HUES6 (cell line): ENCODE results near the gene TLL1.

ENCODE experiments used
- H3K27ac ChIP-seq: 2 replicates; pipeline ENCODE4 v1.7.0; 2013; ENCODE audit warnings: low read depth, mild to moderate bottlenecking, low read length, inconsistent platforms
- H3K27me3 ChIP-seq: 2 replicates; pipeline ENCODE4 v1.6.1; 2013; ENCODE audit warnings: low read length; ENCODE audit not compliant: control insufficient read depth, insufficient read depth
- H3K36me3 ChIP-seq: 2 replicates; pipeline ENCODE4 v1.6.1; 2013; ENCODE audit warnings: low read length; ENCODE audit not compliant: control insufficient read depth, insufficient read depth
- H3K4me1 ChIP-seq: 2 replicates; pipeline ENCODE4 v1.6.1; 2013; ENCODE audit warnings: low read length; ENCODE audit not compliant: control insufficient read depth, insufficient read depth
- H3K4me3 ChIP-seq: 2 replicates; pipeline ENCODE4 v1.5.1; 2013; ENCODE audit warnings: low read depth, low read length
- H3K9ac ChIP-seq: one replicate; pipeline ENCODE4 v1.6.1; 2013; ENCODE audit warnings: mild to moderate bottlenecking, low read length
- H3K9me3 ChIP-seq: 2 replicates; pipeline ENCODE4 v1.6.1; 2013; ENCODE audit warnings: low read depth, low read length; ENCODE audit not compliant: control insufficient read depth, insufficient read depth

Gene TLL1

DNA sequence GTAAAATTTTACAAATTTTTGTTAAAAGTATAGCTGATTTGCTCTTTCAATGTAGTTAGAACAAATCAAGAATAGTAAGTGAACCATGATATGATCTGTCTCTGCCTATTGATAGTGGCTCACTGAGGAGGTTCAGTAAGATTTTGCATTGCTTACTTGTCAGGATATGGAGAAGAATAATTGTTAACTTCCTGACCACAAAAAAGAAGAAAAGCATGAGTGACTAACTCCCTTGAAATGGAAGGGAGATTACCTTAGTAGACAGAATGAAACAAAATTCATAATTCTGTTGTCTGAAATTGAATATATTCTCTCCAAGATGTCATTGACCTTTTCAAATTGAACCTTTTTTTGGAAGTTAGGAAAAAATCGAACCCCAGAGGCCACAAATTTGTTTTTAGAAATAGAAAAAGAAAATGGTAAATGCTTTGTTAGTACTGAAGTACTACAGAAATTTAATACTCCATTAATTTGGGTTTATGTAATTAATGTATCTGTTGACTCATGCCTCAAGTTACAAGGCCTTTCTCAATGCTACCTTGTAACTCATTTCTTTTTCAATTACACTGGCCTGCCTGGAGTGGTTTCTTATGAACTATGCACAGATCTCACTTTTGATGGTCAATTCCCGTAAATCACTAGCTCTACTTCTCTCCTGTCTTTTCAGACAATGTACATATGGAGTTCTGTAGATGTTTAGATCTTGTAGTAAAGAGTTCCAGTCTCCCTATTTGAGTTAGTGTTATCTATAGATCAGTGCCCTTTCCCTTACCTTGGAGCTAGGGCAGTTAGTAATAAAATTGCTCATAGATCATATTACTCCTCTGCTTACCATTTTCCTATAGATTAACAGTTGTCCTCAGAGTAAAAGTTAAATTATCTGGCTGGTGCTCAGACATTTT lies 139.3 kb downstream of the TLL1 start:
- Histone ChIP-seq H3K27me3 (no peaks in the 10 kb centered on the region), H3K27ac (no peak overlapping the region), H3K9me3 (no peaks in the 10 kb centered on the region), H3K4me1 (no peaks in the 10 kb centered on the region), H3K9ac (no peak overlapping the region), H3K36me3 (no peaks in the 10 kb centered on the region), H3K4me3 (no peak overlapping the region)

DNA sequence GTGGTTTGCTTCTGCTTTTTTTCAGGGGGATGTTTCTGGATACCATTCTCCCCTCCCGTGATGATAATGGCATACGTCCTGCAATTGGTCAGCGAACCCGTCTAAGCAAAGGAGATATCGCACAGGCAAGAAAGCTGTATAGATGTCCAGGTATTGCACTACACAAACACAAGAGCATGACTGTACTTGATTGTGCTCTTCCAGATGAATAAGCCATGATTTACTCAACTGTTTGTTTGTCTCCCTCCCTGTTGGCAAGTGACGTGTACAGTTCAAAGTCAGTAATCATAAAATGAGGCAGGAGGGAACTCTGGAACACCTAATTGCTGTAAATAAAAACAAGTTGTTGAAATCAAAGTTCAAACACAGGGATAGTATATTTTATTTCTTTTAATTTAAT lies 141.4 kb downstream of the TLL1 start:
- no peaks in the 10 kb centered on the region for H3K4me1 ChIP-seq
- H3K27ac ChIP-seq, result no peak overlapping the region
- H3K36me3 ChIP-seq, result no peaks in the 10 kb centered on the region
- H3K4me3 ChIP-seq, result no peak overlapping the region
- no peak overlapping the region for H3K9ac ChIP-seq
- H3K27me3 ChIP-seq, result no peaks in the 10 kb centered on the region
- no peaks in the 10 kb centered on the region for H3K9me3 ChIP-seq

DNA sequence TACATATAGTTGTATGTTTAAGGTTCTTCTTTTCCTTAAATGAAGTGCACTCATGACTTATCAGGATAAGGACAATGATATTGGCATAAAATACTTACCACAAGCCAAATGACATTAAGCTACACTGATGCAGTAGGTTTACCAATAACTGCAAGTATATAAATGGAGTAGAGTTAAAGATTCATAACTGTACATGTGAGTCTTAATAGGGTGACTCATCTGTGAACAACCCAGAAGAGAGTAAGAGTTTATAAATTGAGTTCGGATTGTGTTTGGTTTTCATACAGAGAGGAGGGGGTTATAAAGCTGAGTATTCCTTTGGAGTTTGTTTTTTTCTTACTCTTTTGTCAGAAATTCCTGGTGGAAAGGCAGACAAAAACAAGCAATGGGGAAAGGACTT lies 144.8 kb downstream of the TLL1 start:
- Histone ChIP-seq H3K9ac (no peak overlapping the region), H3K36me3 (no peaks in the 10 kb centered on the region), H3K27me3 (no peaks in the 10 kb centered on the region), H3K27ac (no peak overlapping the region), H3K4me1 (no peaks in the 10 kb centered on the region), H3K9me3 (no peaks in the 10 kb centered on the region), H3K4me3 (no peak overlapping the region)

DNA sequence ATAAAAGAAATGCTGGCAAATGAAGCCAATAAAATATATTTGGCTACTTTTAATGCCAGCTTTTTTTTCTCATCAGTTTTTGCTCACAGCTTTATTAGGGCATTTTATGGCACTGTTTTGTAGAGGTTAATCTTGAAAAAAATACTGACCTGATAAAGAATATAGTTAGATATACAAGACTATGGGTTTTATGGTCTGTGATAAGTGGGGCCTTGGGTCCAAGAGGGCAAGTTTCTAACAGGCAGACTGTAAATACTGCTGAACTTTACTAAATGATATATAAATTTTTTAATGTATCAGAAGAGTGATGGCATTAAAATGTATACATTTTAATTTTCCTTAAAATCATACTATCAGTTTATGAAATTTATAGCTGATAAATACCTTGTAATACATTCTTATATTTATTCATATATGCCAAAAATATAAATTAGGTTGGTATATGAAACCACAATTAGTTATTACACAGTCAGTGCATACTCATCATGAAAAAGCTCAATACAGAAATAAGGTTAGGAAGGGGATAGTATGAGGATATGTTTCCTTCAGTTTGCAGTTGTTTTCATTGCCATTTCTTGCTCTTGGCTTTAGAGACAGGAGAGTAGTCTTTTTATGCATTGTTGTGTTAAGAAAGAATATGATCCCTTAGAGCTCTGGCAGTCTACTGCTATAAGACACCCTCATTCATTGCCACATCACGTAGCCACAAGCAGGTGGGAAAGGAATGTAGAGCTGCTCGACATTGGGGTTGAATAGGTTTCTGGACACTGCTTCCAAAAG lies 146.6 kb downstream of the TLL1 start:
- H3K4me3 ChIP-seq, result no peak overlapping the region
- no peaks in the 10 kb centered on the region for H3K27me3 ChIP-seq
- no peaks in the 10 kb centered on the region for H3K9me3 ChIP-seq
- no peak overlapping the region for H3K27ac ChIP-seq
- H3K36me3 ChIP-seq, result no peaks in the 10 kb centered on the region
- H3K9ac ChIP-seq, result no peak overlapping the region
- no peaks in the 10 kb centered on the region for H3K4me1 ChIP-seq

DNA sequence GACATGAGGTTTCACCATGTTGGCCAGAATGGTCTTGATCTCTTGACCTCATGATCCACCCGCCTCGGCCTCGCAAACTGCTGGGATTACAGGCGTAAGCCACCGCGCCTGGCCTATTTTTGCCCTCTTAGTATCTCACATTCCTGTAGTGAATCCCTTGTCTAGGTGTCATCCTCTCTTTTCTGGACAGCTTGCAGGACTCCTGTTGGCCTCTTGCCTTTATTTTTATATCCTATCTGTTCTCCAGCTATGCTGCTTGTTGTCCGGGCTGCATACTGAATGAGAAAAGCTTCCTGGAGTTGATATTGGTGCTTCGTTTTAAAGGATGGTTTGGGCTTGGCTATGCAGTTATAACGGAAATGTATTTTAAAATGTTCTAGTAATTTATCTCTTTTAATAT lies 148.6 kb downstream of the TLL1 start:
- no peak overlapping the region for H3K9ac ChIP-seq
- H3K36me3 ChIP-seq, result no peaks in the 10 kb centered on the region
- H3K27ac ChIP-seq, result no peak overlapping the region
- no peaks in the 10 kb centered on the region for H3K27me3 ChIP-seq
- H3K4me1 ChIP-seq, result no peaks in the 10 kb centered on the region
- no peaks in the 10 kb centered on the region for H3K9me3 ChIP-seq
- H3K4me3 ChIP-seq, result no peak overlapping the region

DNA sequence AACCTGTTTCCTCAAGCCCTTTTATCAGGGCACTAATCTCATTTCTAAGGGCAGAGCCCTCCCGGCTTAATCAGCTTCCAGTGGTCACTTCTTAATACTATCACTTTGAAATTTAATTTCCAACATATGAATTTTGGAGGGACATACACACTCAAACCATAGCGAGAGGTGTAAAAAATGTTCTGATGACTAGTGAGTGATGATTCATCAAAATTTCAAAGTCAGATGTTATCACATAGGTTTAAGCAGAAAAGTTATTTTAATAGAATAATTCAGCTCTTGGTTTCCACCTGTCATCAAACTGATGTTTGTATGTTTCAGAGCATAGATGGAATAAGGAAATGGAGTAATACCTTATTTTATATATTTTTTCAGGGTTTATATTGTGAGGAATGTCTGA lies 161.9 kb downstream of the TLL1 start:
- H3K9me3 ChIP-seq, result no peaks in the 10 kb centered on the region
- no peaks in the 10 kb centered on the region for H3K36me3 ChIP-seq
- H3K4me1 ChIP-seq, result no peaks in the 10 kb centered on the region
- H3K27me3 ChIP-seq, result no peaks in the 10 kb centered on the region
- no peak overlapping the region for H3K27ac ChIP-seq
- H3K9ac ChIP-seq, result no peak overlapping the region
- no peak overlapping the region for H3K4me3 ChIP-seq

DNA sequence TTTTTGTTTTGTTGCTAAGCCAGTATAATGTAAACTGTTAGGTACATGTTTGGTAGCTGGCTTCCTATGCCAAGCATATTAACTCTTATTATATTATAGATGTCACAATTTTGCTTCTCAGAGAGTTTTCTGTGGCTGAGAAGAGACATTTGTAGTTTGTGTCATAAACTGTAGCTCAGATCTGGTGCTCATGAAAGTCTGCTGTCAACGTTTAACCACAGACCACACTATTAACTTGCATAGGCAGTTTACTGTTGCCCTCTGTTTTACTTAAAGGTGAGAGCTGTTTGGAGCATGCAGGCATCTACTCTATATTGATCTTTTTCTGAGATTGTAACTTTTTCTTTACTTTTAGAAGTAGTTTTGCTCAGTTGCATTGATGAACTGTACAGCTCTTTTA lies 166.8 kb downstream of the TLL1 start:
- Histone ChIP-seq H3K9ac (no peak overlapping the region), H3K27ac (no peak overlapping the region), H3K4me3 (no peak overlapping the region), H3K36me3 (no peaks in the 10 kb centered on the region), H3K9me3 (no peaks in the 10 kb centered on the region), H3K27me3 (no peaks in the 10 kb centered on the region), H3K4me1 (no peaks in the 10 kb centered on the region)

DNA sequence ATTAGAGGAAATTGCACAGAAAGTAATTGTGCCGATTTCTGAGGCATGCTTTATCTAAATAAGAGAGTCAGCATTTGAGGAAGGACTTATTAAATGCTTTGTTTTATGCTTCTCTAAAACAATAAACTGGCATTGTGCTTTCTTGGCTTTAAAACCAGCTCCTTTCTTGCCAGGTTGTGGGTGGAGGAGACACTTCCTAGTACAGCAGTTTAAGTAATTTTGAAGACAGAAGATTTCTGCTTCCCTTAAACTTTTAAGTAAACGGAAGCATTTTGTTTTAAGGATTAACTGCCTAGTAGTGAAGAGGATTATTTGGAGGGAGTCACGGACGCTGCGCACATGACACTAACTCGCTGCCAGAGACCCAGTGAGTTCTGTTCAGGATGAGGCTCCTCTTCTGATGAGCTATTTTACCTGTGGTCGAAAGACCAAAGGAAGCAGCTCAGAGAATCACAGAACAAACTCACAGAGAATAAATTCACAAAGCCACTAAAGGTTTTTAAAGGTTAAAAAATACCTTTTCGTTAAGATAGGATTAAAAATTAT lies 169.5 kb downstream of the TLL1 start:
- Histone ChIP-seq H3K9ac (no peak overlapping the region), H3K4me3 (no peak overlapping the region), H3K36me3 (no peaks in the 10 kb centered on the region), H3K27ac (no peak overlapping the region), H3K9me3 (no peaks in the 10 kb centered on the region), H3K27me3 (no peaks in the 10 kb centered on the region), H3K4me1 (no peaks in the 10 kb centered on the region)

DNA sequence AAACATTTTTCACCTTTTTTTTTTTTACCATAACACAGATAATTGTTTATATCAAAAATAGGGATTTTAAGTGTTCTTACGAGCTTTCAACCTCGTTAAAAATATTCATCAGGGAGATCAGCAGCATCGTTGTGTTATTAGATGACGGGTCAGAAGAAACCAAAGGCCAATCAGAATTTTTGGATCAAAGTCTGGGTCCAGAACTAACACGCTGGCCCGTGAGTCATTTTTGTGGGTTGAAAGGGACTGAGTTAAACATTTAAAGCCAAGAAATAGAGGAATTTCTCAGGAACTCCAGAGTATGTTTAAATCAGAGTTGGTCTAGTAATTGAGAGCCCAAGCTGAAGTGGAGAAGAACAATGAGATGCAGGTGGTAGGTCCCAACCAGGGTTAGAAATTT lies 170.8 kb downstream of the TLL1 start:
- H3K36me3 ChIP-seq, result no peaks in the 10 kb centered on the region
- no peaks in the 10 kb centered on the region for H3K27me3 ChIP-seq
- H3K4me3 ChIP-seq, result no peak overlapping the region
- H3K4me1 ChIP-seq, result no peaks in the 10 kb centered on the region
- H3K9me3 ChIP-seq, result no peaks in the 10 kb centered on the region
- H3K27ac ChIP-seq, result no peak overlapping the region
- H3K9ac ChIP-seq, result no peak overlapping the region

DNA sequence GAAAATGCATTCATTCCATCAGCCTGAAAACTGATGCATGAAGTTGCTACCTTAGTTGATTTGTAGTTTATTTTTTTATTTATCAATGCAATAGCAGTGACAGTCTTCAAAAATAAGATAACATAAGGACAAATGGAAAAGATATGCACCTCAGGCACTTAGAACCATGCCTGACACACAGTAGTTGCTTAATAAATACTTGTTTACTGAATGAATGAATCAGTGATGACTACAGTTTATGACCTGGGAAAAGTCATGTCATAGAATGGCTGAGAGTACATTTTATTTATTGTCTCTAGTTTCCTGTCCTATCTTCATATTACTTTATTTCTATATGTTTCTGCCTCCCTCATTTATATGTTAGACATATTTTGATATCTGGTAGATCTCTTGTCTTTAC lies 171.8 kb downstream of the TLL1 start:
- H3K4me1 ChIP-seq, result no peaks in the 10 kb centered on the region
- H3K27me3 ChIP-seq, result no peaks in the 10 kb centered on the region
- no peaks in the 10 kb centered on the region for H3K36me3 ChIP-seq
- no peak overlapping the region for H3K4me3 ChIP-seq
- H3K27ac ChIP-seq, result no peak overlapping the region
- no peaks in the 10 kb centered on the region for H3K9me3 ChIP-seq
- no peak overlapping the region for H3K9ac ChIP-seq

DNA sequence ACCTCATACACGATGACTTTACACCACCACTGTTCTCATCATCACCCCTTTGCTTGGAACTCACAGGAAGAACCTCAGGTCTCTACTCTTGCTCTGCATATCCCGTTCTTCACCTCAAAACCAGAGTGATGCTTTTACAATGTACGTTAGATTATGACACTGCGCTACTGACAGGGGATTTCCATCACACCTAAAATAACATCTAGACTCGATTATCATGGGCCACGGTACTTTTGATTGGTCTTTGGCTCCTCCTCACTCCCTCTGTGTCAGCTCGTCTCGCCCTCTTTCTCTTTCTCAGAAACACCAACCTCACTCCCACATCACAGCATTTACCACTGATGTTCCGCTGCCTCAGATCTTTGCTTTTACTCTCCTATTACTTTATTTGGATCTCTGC lies 172.4 kb downstream of the TLL1 start:
- H3K4me3 ChIP-seq, result no peak overlapping the region
- H3K9me3 ChIP-seq, result no peaks in the 10 kb centered on the region
- no peak overlapping the region for H3K27ac ChIP-seq
- H3K36me3 ChIP-seq, result no peaks in the 10 kb centered on the region
- H3K9ac ChIP-seq, result no peak overlapping the region
- H3K27me3 ChIP-seq, result no peaks in the 10 kb centered on the region
- H3K4me1 ChIP-seq, result no peaks in the 10 kb centered on the region
